Measurements from ENCODE around the gene OGFR.

OGFR gene

GRCh38 chr20:62816884-62817873 lies 12.5 kb downstream of the OGFR start, which contains the start of gene COL9A3:
Gene COL9A3 (plus strand): TSS chr20:62817050. CDS start chr20:62817065, 15 bp downstream.
- DNase-seq, result peak; percentile 53

- DNase-seq, result peak; percentile 24
Measured at GRCh38 chr20:62817975-62818591, 13.4 kb downstream of the OGFR start.

GRCh38 chr20:62818592-62819493 lies 14.2 kb downstream of the OGFR start:
- DNase-seq, result peak; percentile 62

- DNase-seq, result peak; percentile 72
Measured at GRCh38 chr20:62819494-62820174, 15.0 kb downstream of the OGFR start.

- DNase-seq, result peak; percentile 32
Measured at GRCh38 chr20:62820208-62820961, 15.8 kb downstream of the OGFR start.

GRCh38 chr20:62820962-62821725 lies 16.5 kb downstream of the OGFR start:
- no peak for DNase-seq

- DNase-seq, result no peak
Measured at GRCh38 chr20:62821726-62822210, 17.1 kb downstream of the OGFR start.

GRCh38 chr20:62822239-62822787 lies 17.7 kb downstream of the OGFR start:
- DNase-seq, result no peak

- peak; percentile 40 for DNase-seq
Measured at GRCh38 chr20:62822788-62823651, 18.4 kb downstream of the OGFR start.

- no peak for DNase-seq
Measured at GRCh38 chr20:62823688-62824475, 19.2 kb downstream of the OGFR start.

GRCh38 chr20:62824476-62825332 lies 20.1 kb downstream of the OGFR start:
- no peak for DNase-seq

GRCh38 chr20:62825333-62825985 lies 20.8 kb downstream of the OGFR start:
- peak; percentile 36 for DNase-seq

GRCh38 chr20:62825986-62826645 lies 21.5 kb downstream of the OGFR start:
- DNase-seq, result no peak

- DNase-seq, result no peak
Measured at GRCh38 chr20:62826646-62827310, 22.1 kb downstream of the OGFR start.

GRCh38 chr20:62827311-62828038 lies 22.8 kb downstream of the OGFR start:
- DNase-seq, result peak; percentile 21
